ENCODE data around the gene ABHD12. TPM values are rescaled to one million over a fixed set of nuclear protein-coding genes. Genes with fewer than 3 reads are reported as not detected.

Gene ABHD12
- total RNA-seq, 1 experiment from 2014 or later, result 40.6 TPM

DNA sequence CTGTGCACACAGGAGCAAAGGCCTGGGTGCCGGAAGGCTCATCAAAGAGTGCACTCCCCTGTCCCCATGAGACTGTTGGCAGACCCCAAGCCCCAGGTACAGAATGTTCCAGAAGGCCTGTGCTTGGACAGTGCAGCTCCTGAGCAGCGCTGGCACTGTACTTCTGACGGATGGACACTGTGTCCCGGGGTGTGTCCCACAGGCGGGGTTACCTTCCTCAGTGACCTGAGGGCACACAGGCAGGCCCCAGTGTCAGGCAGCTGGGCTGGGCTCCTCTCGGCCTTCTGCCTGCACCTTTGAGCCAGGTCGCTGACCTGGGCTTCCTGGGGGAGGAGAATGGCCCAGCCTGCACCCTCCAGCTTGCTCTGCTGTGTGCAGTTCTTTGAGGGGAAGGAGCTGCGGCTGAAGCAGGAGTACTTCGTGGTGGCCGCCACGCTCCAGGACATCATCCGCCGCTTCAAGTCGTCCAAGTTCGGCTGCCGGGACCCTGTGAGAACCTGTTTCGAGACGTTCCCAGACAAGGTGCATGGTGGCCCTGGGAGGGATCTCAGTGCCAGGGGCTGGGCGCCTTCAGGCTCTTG lies 112.6 kb downstream of the ABHD12 start:
- ChIA-PET POLR2A (ENCODE audit: low non-redundant PET) (no interaction called here), CTCF (no interaction called here)
- TF ChIP-seq CTCF (conservative IDR thresholded peaks at IDR 0.05; ENCODE audit: low read depth, low read length) (no peak), EZH2 (IDR thresholded peaks at IDR 0.05; ENCODE audit: borderline replicate concordance, low read depth, low read length, poor library complexity, severe bottlenecking) (no peak)
- no peak overlapping the region for H3K4me3 ChIP-seq (ENCODE audit: low read depth, low read length, poor library complexity, severe bottlenecking)
- H3K36me3 ChIP-seq (ENCODE audit: insufficient read depth, low read length, poor library complexity, severe bottlenecking), result no peaks in the 10 kb centered on the region
- H3K9me3 ChIP-seq (ENCODE audit: low read depth, low read length, poor library complexity, severe bottlenecking), result no peaks in the 10 kb centered on the region
- BruUV-seq (replicated peaks), result no TSS peak
- no peak for DNase-seq (ENCODE audit: low spot score)
- intact Hi-C loops (cut with micrococcal nuclease; ENCODE audit: unreplicated experiment), result no loop called here
- no peak overlapping the region for H3K27ac ChIP-seq (ENCODE audit: low read depth, low read length, poor library complexity, severe bottlenecking)
- H3K27me3 ChIP-seq (replicated peaks; ENCODE audit: insufficient read depth, low read depth, low read length, poor library complexity), result no peaks in the 10 kb centered on the region
- no peaks in the 10 kb centered on the region for H3K4me1 ChIP-seq (ENCODE audit: insufficient read depth, low read length, poor library complexity, severe bottlenecking)

DNA sequence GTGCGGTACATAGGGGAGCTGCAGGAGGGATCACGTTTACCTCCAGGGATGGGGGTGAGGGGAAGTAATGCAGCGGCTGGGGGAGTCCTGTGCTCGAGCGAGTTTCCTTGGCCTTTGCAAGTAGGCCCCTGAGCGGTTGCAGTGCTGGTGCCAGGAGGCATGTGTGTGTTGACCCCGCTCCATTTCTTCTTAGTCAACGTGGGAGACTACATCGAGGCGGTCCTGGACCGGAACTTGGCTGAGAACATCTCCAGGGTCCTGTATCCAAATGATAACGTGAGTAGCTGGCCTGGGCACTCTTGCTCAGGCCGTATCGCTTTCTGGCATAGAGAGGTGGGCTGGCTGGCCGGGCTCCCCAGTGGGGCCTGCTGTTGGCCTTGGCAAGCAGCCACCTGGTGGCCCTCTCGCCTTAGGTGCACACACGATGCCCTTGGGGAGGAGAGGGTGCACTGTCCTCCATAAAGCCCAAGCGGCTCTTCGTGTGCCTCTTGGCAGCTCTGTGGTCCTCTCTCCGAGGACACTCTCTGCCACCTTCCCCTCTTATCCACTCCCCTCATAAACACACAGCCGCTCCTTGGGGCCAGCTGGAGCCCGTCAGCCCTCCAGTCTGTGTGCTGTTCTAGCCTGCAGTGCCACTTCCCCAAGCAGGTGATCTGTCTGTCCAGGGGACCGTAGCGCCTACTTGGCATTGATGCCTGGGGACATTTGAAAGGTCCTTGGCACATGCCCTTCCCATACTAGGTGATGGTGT lies 113.4 kb downstream of the ABHD12 start:
- Histone ChIP-seq H3K36me3 (ENCODE audit: insufficient read depth, low read length, poor library complexity, severe bottlenecking) (no peaks in the 10 kb centered on the region), H3K27ac (ENCODE audit: low read depth, low read length, poor library complexity, severe bottlenecking) (no peak overlapping the region), H3K4me1 (ENCODE audit: insufficient read depth, low read length, poor library complexity, severe bottlenecking) (no peaks in the 10 kb centered on the region), H3K9me3 (ENCODE audit: low read depth, low read length, poor library complexity, severe bottlenecking) (no peaks in the 10 kb centered on the region), H3K27me3 (replicated peaks; ENCODE audit: insufficient read depth, low read depth, low read length, poor library complexity) (no peaks in the 10 kb centered on the region), H3K4me3 (ENCODE audit: low read depth, low read length, poor library complexity, severe bottlenecking) (no peak overlapping the region)
- POLR2A ChIA-PET (ENCODE audit: low non-redundant PET), result no interaction called here
- CTCF ChIA-PET, result no interaction called here
- intact Hi-C loops (cut with micrococcal nuclease; ENCODE audit: unreplicated experiment), result no loop called here
- no peak for TF ChIP-seq CTCF (conservative IDR thresholded peaks at IDR 0.05; ENCODE audit: low read depth, low read length)
- no peak for TF ChIP-seq EZH2 (IDR thresholded peaks at IDR 0.05; ENCODE audit: borderline replicate concordance, low read depth, low read length, poor library complexity, severe bottlenecking)
- no TSS peak for BruUV-seq (replicated peaks)
- no peak for DNase-seq (ENCODE audit: low spot score)

GRCh38 chr20:25276533-25277050 lies 114.0 kb downstream of the ABHD12 start:
- Histone ChIP-seq H3K36me3 (ENCODE audit: insufficient read depth, low read length, poor library complexity, severe bottlenecking) (peaks cover 5% of the 10 kb centered on the region), H3K4me3 (ENCODE audit: low read depth, low read length, poor library complexity, severe bottlenecking) (no peak overlapping the region), H3K27ac (ENCODE audit: low read depth, low read length, poor library complexity, severe bottlenecking) (no peak overlapping the region), H3K27me3 (replicated peaks; ENCODE audit: insufficient read depth, low read depth, low read length, poor library complexity) (no peaks in the 10 kb centered on the region), H3K9me3 (ENCODE audit: low read depth, low read length, poor library complexity, severe bottlenecking) (no peaks in the 10 kb centered on the region), H3K4me1 (ENCODE audit: insufficient read depth, low read length, poor library complexity, severe bottlenecking) (no peaks in the 10 kb centered on the region)
- ChIA-PET CTCF (no interaction called here), POLR2A (ENCODE audit: low non-redundant PET) (no interaction called here)
- no TSS peak for BruUV-seq (replicated peaks)
- TF ChIP-seq CTCF (conservative IDR thresholded peaks at IDR 0.05; ENCODE audit: low read depth, low read length) (no peak), EZH2 (IDR thresholded peaks at IDR 0.05; ENCODE audit: borderline replicate concordance, low read depth, low read length, poor library complexity, severe bottlenecking) (no peak)
- no peak for DNase-seq (ENCODE audit: low spot score)
- intact Hi-C loops (cut with micrococcal nuclease; ENCODE audit: unreplicated experiment), result no loop called here

All from A673 (cell line).